DND-41 (cell line): ENCODE results near the gene PIKFYVE.

Source experiments
- ATAC-seq: fragments of 200-7000 bp; cut with Tn5 transposase; 3 replicates; pipeline ENCODE4 v1.9.1; 2021; ENCODE audit warnings: low read depth; ENCODE audit not compliant: insufficient read depth
- DNase-seq: peaks from one replicate; pipeline ENCODE4 v3.0.0-alpha.2; 2020
- H2AFZ ChIP-seq: 2 replicates; pipeline ENCODE4 v1.6.0; 2012; ENCODE audit warnings: low read depth, low read length
- H3K27ac ChIP-seq: 2 replicates; pipeline ENCODE4 v1.5.1; 2012; ENCODE audit warnings: low read length, inconsistent platforms
- H3K27me3 ChIP-seq: fragments of 200-600 bp; sonication (generic); 2 replicates; pipeline ENCODE4 v1.6.0; 2012; ENCODE audit warnings: low read length, mild to moderate bottlenecking, inconsistent platforms; ENCODE audit not compliant: insufficient read depth, poor library complexity
- H3K36me3 ChIP-seq: 2 replicates; pipeline ENCODE4 v1.5.1; 2012; ENCODE audit warnings: low read length, inconsistent platforms; ENCODE audit not compliant: insufficient read depth
- H3K4me1 ChIP-seq: 2 replicates; pipeline ENCODE4 v1.5.1; 2012; ENCODE audit warnings: mild to moderate bottlenecking, low read length; ENCODE audit not compliant: insufficient read depth
- H3K4me2 ChIP-seq: 2 replicates; pipeline ENCODE4 v1.6.0; 2012; ENCODE audit warnings: mild to moderate bottlenecking, moderate library complexity, low read length, inconsistent platforms; ENCODE audit not compliant: insufficient read depth
- H3K4me3 ChIP-seq, 2 experiments: fragments of 200-600 bp in 1 of 2; shearing (Covaris generic) in 1 of 2; 2 replicates each; pipeline ENCODE4 v1.5.1; 2012 to 2016; ENCODE audit warnings: inconsistent platforms in 2 of 2, low read length in 2 of 2, mild to moderate bottlenecking in 2 of 2, low read depth in 1 of 2, moderate library complexity in 1 of 2
- H3K79me2 ChIP-seq: 2 replicates; pipeline ENCODE4 v1.6.0; 2012; ENCODE audit warnings: low read length, inconsistent platforms; ENCODE audit not compliant: insufficient read depth
- H3K9ac ChIP-seq: 2 replicates; pipeline ENCODE4 v1.6.0; 2012; ENCODE audit warnings: low read depth, mild to moderate bottlenecking, inconsistent platforms, low read length, moderate library complexity
- H3K9me3 ChIP-seq: 2 replicates; pipeline ENCODE4 v1.5.1; 2012; ENCODE audit warnings: low read length, moderate library complexity, mild to moderate bottlenecking, inconsistent platforms; ENCODE audit not compliant: insufficient read depth, severe bottlenecking
- H4K20me1 ChIP-seq: 2 replicates; pipeline ENCODE4 v1.6.0; 2012; ENCODE audit warnings: low read length; ENCODE audit not compliant: insufficient read depth
- CTCF ChIP-seq: IDR thresholded peaks from 2 replicates; pipeline ENCODE4 v1.5.1; 2012; ENCODE audit warnings: borderline replicate concordance, low read length, moderate library complexity, mild to moderate bottlenecking; ENCODE audit not compliant: poor library complexity, severe bottlenecking; ENCODE audit errors: extremely low read depth
- EZH2 ChIP-seq: IDR thresholded peaks from 3 replicates; pipeline ENCODE4 v1.6.1; 2012; ENCODE audit warnings: borderline replicate concordance, low read depth, mild to moderate bottlenecking, moderate library complexity, low read length, inconsistent platforms; ENCODE audit not compliant: severe bottlenecking

The PIKFYVE gene

GRCh38 chr2:208252716-208253492 lies 13.2 kb upstream of the PIKFYVE start:
- Histone ChIP-seq H3K4me3 (peak overlapping the region in 1 of 2 experiments; percentile 90; a peak in 1 of 4 replicates), H3K9ac (peak overlapping the region; percentile 65), H3K4me1 (peaks cover 36% of the 10 kb centered on the region), H3K36me3 (peaks cover 60% of the 10 kb centered on the region), H4K20me1 (peaks cover 14% of the 10 kb centered on the region), H3K79me2 (peaks cover 34% of the 10 kb centered on the region), H3K27ac (no peak overlapping the region), H3K27me3 (no peaks in the 10 kb centered on the region), H3K4me2 (peak overlapping the region; percentile 66), H2AFZ (no peak overlapping the region), H3K9me3 (no peaks in the 10 kb centered on the region)
- TF ChIP-seq EZH2, result no peak
- TF ChIP-seq CTCF, result no peak
- ATAC-seq, result no peak
- no peak for DNase-seq

DNA sequence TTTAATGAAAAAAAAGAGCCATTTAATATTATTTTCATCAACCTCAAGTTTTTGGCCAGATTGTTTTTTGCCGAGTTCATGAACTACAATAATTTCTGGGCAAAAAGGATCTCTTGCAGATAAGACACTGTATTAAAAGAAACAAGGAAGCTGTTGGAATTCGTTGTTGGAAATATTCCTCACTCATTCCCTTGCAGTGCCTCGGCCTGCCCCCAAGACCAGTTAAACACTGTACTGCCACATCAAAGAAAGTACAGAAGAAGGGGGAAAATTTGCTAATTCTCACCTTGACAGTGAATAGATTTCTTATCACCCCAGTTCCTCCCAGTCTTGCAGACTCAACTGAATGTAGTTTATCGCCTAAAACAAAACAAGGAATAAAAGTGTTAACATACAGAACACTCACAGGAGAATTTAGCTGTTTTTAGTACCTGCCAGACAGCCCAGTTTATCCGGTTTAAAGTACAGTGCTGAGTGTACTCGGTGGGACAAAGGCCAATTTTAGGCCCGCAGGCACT lies 12.4 kb upstream of the PIKFYVE start:
- ATAC-seq, result no peak
- H3K27ac ChIP-seq, result peak overlapping the region; percentile 74

DNA sequence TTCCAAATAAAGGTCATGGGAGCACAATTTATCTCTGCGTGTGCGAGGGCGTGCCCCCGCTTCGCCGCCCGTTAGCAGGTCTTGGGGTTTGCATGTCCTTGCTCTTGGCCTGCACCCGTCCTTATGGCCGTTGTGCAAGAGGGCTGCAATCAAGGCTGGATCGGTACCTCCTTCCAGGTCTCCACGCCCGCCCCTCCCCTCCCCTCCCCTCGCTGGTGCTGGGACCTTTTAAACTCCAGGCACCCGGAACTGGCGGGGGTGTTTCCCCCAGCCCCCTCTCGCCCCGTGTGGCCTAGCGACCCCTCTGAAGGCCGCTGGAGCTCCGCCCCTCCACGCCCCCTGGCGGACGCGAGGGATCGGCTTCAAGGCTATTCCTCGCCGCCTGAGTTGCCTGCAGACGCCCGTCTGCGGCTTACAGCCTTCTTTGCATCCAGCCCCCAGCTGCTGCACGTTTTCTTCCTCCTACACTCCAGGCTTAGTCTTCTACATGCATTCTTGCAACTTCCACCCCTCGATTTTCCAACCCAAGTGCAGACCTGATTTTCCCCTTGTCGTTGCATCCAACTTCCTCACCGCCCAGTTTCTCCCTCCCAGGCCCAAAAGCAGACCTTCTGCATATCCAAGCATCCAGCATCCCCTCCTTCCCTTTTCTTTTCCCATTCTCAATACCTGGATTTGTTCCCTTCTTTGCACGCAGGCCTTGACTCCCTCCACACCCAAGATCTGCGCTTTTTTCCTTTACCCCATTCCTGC lies 11.8 kb upstream of the PIKFYVE start:
- peak; percentile 92 for DNase-seq
- Histone ChIP-seq H3K4me1 (peaks cover 36% of the 10 kb centered on the region), H3K36me3 (peaks cover 46% of the 10 kb centered on the region), H3K9ac (peak overlapping the region; percentile 65), H3K79me2 (peaks cover 34% of the 10 kb centered on the region), H2AFZ (peak overlapping the region; percentile 87), H3K27me3 (no peaks in the 10 kb centered on the region), H3K9me3 (no peaks in the 10 kb centered on the region), H3K4me2 (peak overlapping the region; percentile 66), H4K20me1 (peaks cover 14% of the 10 kb centered on the region), H3K4me3 (peak overlapping the region; percentile 90 to 98), H3K27ac (peak overlapping the region; percentile 84)
- ATAC-seq, result peak; percentile 85
- TF ChIP-seq EZH2 (no peak), CTCF (peak; percentile 82)

More for the DNA sequence above, 12.4 kb upstream of the PIKFYVE start:
- Histone ChIP-seq H2AFZ (peak overlapping the region; percentile 87), H3K4me3 (peak overlapping the region; percentile 90 to 98; a peak in 3 of 4 replicates), H3K79me2 (peaks cover 34% of the 10 kb centered on the region), H3K9ac (peak overlapping the region; percentile 65), H3K4me1 (peaks cover 36% of the 10 kb centered on the region), H3K27me3 (no peaks in the 10 kb centered on the region), H3K9me3 (no peaks in the 10 kb centered on the region), H4K20me1 (peaks cover 14% of the 10 kb centered on the region), H3K36me3 (peaks cover 53% of the 10 kb centered on the region), H3K4me2 (peak overlapping the region; percentile 66)
- no peak for TF ChIP-seq EZH2
- no peak for TF ChIP-seq CTCF
- DNase-seq, result no peak
